ENCODE results near the gene OPN3. TPM values are rescaled to one million over a fixed set of nuclear protein-coding genes. Genes with fewer than 3 reads are reported as not detected.

OPN3 gene
- total RNA-seq, 1 experiment from 2014 or later = 12.5 TPM

- DNase-seq (ENCODE audit: low spot score) = no peak
Measured at GRCh38 chr1:241617426-241617825, 22.7 kb downstream of the OPN3 start.

- DNase-seq (ENCODE audit: low spot score) = peak; percentile 70
Measured at GRCh38 chr1:241615043-241615974, 24.9 kb downstream of the OPN3 start.

- DNase-seq (ENCODE audit: low spot score) = no peak
Measured at GRCh38 chr1:241614572-241614971, 25.6 kb downstream of the OPN3 start.

GRCh38 chr1:241614144-241614543 is 26.0 kb downstream of the OPN3 start:
- no peak for DNase-seq (ENCODE audit: low spot score)

GRCh38 chr1:241612533-241613477 is 27.4 kb downstream of the OPN3 start:
- no peak for DNase-seq (ENCODE audit: low spot score)

- DNase-seq (ENCODE audit: low spot score) = no peak
Measured at GRCh38 chr1:241611736-241612135, 28.4 kb downstream of the OPN3 start.

- peak; percentile 79 for DNase-seq (ENCODE audit: low spot score)
Measured at GRCh38 chr1:241611063-241611462, 29.1 kb downstream of the OPN3 start.

GRCh38 chr1:241610056-241610815 is 29.9 kb downstream of the OPN3 start:
- DNase-seq (ENCODE audit: low spot score) = no peak

- DNase-seq (ENCODE audit: low spot score) = no peak
Measured at GRCh38 chr1:241608379-241609033, 31.7 kb downstream of the OPN3 start.

GRCh38 chr1:241607497-241607896 is 32.7 kb downstream of the OPN3 start:
- no peak for DNase-seq (ENCODE audit: low spot score)

- DNase-seq (ENCODE audit: low spot score) = no peak
Measured at GRCh38 chr1:241606544-241606943, 33.6 kb downstream of the OPN3 start.

- DNase-seq (ENCODE audit: low spot score) = no peak
Measured at GRCh38 chr1:241605146-241605805, 34.9 kb downstream of the OPN3 start.

GRCh38 chr1:241603731-241604245 is 36.4 kb downstream of the OPN3 start:
- no peak for DNase-seq (ENCODE audit: low spot score)

GRCh38 chr1:241600496-241600901 is 39.7 kb downstream of the OPN3 start:
- DNase-seq (ENCODE audit: low spot score) = no peak

GRCh38 chr1:241598249-241598648 is 41.9 kb downstream of the OPN3 start:
- DNase-seq (ENCODE audit: low spot score) = no peak

GRCh38 chr1:241596633-241597032 is 43.5 kb downstream of the OPN3 start:
- no peak for DNase-seq (ENCODE audit: low spot score)

GRCh38 chr1:241593186-241593585 is 47.0 kb downstream of the OPN3 start:
- DNase-seq (ENCODE audit: low spot score) = no peak

- DNase-seq (ENCODE audit: low spot score) = no peak
Measured at GRCh38 chr1:241592273-241592958, 47.8 kb downstream of the OPN3 start.

- DNase-seq (ENCODE audit: low spot score) = no peak
Measured at GRCh38 chr1:241591736-241592135, 48.4 kb downstream of the OPN3 start.

- DNase-seq (ENCODE audit: low spot score) = peak; percentile 39
Measured at GRCh38 chr1:241591317-241591716, 48.9 kb downstream of the OPN3 start.
